Right lung (tissue), 5 donors: ENCODE results near the gene TBL3. TPM values are rescaled to one million over a fixed set of nuclear protein-coding genes. Genes with fewer than 3 reads are reported as not detected.
A peak's percentile ranks its signal among the peaks of the same experiment; 100 is the strongest.
"Not testable (repeated sequence)": the region's sequence is repeated elsewhere in the genome, so short reads cannot be mapped to it uniquely, and the experiment has no call there.

Source experiments
- DNase-seq, 2 donors: peaks; one replicate each; pipeline ENCODE4 v3.0.0-alpha.2; 2013
- polyA plus RNA-seq, 5 donors: library from polyadenylated mRNA; unstranded; fragments of 120-200 nt; gene quantifications; one replicate each; pipeline versions ENCODE4 v1.2.1 to v1.2.3, GENCODE V29; 2013; ENCODE audit warnings: inconsistent platforms in 1 of 5, low replicate concordance in 1 of 5; ENCODE audit not compliant: insufficient read length in 5 of 5, insufficient read depth in 1 of 5

TBL3 gene
- polyA plus RNA-seq, 5 donors = 22.8 to 42.3 (median 28.9) TPM

- DNase-seq = no peak
Measured at GRCh38 chr16:1942047-1942809, 29.6 kb upstream of the TBL3 start.

DNA sequence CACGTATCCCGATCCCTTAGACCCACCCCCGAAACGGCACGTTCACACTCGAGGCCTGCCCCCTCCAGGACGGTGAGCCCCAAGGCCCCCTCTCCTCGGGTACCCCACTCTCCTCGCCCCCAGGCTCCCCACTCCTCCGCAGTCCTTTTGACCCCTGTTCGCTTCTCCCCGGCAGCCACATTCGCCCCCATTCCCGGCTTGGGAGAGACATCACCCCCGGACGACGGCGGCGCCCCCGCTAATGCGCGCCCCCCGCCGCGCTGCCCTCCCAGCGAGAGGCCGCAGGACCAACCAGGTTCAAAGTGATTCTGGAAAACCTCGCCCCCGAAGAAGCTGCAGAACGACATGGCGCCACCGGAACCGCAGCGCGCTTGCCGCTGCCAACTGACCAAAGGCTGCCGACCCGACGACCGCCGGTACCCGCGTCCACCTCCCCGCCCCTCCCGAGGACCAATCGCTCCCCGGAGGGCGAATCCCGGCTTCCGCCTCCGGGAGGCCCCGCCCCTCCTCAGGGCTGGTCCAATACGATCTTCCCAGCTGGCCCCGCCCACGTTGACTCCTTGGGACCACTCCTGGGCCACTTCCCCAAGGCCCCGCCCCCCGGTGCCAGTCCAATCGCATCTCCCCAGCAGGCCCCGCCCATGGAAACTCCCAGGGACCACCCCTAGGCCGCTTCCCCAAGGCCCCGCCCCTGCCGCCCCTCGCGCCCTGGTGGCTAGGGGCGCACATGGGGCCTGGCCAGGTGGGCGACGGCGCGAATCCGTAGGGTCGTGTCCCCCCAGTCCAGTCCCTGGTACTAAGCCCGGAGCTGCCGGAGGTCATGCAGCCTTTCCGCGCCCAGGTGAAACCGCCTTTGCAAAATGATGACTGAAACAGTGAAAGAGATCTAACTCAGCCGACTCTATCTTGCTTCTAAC, 28.8 kb upstream of the TBL3 start, which contains the start of gene MSRB1:
MSRB1 (minus strand) TSS at position 390 of the 917 bp plus-strand sequence; CDS start at position 347, 43 bp downstream.
- DNase-seq = peak; percentile 97

DNA sequence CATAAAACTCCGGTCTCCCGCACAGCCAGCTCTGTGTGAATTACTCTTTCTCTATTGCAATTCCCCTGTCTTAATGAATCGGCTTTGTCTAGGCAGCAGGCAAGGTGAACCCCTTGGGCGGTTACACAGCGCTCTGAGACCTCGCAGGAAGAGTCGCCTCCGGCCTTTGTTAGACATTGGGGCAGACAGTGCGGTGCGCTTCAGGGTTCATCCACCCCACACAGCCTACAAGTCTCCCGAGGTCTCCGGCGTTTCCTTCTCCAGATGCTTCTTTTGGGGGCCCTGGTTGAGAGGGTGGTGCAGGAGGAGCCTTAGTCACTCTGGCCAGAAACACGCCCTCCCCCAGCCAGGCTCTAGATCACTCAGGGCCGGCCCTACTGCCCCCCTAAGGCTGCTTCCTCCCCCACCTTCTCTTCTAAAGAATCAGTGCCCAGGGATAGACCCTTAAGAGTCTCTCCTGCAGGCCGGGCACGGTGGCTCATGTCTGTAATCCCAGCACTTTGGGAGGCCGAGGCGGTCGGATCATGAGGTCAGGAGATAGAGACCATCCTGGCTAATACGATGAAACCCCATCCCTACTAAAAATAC, 27.1 kb upstream of the TBL3 start:
- DNase-seq = no peak

GRCh38 chr16:1945559-1946391, 26.1 kb upstream of the TBL3 start:
- no peak for DNase-seq

DNA sequence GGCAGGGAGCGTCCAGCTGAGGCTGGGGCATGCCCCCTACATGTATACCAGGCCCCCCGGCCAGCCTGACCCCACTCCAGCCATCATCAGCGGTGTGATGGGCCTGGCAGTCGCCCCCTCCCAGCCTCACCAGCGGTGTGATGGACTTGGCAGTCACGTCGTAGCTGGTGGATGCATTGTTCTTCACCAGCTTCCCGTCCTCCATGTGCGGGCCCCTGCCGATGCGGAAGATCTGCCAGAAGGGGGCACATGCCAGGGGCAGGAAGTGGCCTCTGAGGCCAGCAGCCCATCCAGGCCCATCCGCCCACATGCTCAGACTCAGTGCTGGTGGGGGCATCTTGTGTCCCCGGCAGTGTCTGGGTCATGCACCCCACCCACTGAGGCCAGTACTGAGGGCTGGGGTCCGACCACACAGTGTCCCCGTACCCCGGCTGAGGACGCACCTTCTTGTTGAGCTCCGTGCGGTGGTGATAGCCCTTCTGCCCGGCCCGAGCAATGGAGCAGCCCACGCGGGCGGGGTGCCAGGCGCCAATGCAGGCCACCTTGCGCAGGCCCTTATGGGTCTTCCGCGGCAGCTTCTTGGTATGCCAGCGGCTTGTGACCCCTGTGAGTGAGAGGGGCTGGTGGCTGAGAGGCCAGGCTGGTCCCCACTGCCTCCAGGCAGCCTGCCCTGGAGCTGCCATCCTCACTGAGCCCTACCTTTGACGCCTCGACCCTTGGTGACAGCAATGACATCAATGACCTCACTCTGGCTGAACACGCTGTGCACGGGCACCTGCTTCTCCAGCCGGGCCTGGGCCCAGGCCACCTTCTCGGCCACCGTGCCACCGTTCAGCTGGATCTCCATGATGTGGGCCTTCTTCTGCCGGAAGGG, 25.1 kb upstream of the TBL3 start:
- DNase-seq = no peak

DNA sequence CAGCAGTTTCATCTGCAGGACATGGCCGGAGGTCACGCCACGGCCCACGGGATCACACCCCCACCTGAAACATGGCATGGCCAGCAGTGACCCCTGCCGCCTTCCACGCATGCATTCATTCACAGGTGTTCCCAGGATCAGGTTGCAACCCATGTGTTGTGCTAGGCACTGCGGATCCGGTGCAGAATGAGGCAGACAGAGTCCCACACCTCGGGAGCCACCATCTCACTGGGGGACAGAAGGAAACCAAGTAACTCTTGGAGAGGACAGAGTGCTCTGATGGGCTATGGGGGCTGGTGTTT, 24.5 kb upstream of the TBL3 start:
- DNase-seq = no peak

DNA sequence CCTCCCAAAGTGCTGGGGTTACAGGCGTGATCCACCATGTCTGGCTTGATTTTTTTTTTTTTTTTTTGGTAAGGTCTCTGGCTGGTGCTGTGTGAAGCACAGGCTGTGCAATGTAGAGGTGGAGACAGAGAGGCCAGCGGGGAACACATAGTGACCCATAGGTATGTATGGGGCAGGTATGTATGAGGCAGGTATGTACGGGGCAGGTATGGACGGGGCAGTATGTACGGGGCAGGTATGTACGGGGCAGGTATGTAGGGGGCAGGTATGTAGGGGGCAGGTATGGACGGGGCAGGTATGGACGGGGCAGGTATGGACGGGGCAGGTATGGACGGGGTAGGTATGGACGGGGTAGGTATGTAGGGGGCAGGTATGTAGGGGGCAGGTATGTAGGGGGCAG, 22.3 kb upstream of the TBL3 start:
- no peak for DNase-seq

GRCh38 chr16:1950047-1950446, 21.8 kb upstream of the TBL3 start:
- no peak for DNase-seq

- no peak for DNase-seq
Measured at GRCh38 chr16:1950559-1950958, 21.3 kb upstream of the TBL3 start.

DNA sequence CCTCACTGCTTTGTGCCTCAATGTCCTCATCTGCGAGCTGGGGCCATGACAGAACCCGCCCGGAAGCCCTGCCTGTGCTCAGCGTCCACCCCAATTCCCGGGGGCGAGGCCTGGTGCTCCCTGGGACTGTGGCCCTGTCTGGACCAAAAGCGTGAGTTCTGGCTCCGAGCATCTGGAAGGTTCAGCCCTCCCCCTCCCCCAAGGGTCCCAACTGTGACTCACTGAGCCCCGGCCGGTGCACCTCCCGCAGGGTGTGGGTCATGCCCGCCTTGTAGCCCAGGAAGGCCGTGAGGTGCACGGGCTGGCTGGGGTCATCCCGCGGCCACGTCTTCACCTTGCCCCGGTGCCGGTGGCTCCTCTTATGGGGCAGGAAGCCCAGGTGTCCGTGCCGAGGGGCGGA, 18.1 kb upstream of the TBL3 start:
- no peak for DNase-seq

- not testable (repeated sequence) for DNase-seq
Measured at GRCh38 chr16:1957434-1958142, 14.3 kb upstream of the TBL3 start.

- not testable (repeated sequence) for DNase-seq
Measured at GRCh38 chr16:1958143-1958491, 13.7 kb upstream of the TBL3 start.

GRCh38 chr16:1958715-1959268, 13.1 kb upstream of the TBL3 start:
- no peak for DNase-seq

GRCh38 chr16:1959269-1960039, 12.4 kb upstream of the TBL3 start, which contains the start of gene NDUFB10:
NDUFB10 (plus strand) TSS chr16:1959538; CDS start chr16:1959625, 87 bp downstream.
- DNase-seq = peak; percentile 89 to 90

- no peak for DNase-seq
Measured at GRCh38 chr16:1960665-1961630, 10.9 kb upstream of the TBL3 start.

GRCh38 chr16:1961651-1962067, 10.2 kb upstream of the TBL3 start:
- no peak for DNase-seq
